ENCODE data around the gene ESYT1.
A peak's percentile ranks its signal among the peaks of the same experiment; 100 is the strongest.

The ESYT1 gene

GRCh38 chr12:56128670-56129205, 671 bp downstream of the ESYT1 start:
- DNase-seq (ENCODE audit: low spot score): no peak

GRCh38 chr12:56129206-56129941, 1.3 kb downstream of the ESYT1 start:
- DNase-seq (ENCODE audit: low spot score): no peak

- DNase-seq (ENCODE audit: low spot score): no peak
These were observed 2.0 kb downstream of the ESYT1 start for GRCh38 chr12:56129942-56130495.

- no peak for DNase-seq (ENCODE audit: low spot score)
These were observed 2.8 kb downstream of the ESYT1 start for GRCh38 chr12:56130876-56131275.

DNA sequence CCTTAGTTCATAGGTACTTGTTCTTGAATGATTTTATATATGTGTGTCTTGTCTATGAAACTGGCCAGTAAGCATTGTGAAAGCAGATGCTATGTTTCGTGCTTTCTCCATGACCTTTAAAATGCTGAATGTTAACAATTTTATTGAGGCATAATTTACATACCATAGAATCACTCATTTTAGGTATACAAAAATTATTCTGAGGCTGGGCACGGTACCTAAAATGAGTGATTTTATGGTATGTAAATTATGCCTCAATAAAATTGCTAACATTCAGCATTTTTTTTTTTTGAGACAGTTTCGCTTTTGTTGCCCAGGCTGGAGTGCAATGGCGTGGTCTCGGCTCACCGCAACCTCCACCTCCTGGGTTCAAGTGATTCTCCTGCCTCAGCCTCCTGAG, 6.8 kb downstream of the ESYT1 start:
- no peak for DNase-seq (ENCODE audit: low spot score)

DNA sequence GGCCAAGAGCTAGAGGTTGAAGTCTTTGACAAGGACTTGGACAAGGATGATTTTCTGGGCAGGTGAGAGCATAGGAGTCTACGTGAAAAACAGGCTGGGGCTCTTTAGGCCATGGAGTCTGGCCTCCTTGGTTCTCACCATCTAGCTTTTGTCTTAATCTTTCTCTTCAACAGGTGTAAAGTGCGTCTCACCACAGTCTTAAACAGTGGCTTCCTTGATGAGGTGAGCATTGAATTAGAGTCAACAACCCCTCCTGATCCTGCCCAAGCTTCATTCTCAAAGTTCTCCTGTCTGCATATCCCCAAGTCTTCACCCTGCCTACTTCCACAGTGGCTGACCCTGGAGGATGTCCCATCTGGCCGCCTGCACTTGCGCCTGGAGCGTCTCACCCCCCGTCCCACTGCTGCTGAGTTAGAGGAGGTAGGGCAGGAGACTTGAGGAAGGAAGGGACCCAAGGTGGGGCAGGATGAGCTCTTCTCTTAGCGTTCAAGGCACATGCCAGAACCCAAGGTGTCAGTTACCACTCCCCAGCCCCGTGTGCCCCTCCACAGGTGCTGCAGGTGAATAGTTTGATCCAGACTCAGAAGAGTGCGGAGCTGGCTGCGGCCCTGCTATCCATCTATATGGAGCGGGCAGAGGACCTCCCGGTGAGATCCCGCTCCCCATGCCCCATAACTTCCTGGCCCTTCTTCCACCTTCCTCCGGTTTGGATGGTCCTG, 9.9 kb downstream of the ESYT1 start:
- no peak for DNase-seq (ENCODE audit: low spot score)

DNA sequence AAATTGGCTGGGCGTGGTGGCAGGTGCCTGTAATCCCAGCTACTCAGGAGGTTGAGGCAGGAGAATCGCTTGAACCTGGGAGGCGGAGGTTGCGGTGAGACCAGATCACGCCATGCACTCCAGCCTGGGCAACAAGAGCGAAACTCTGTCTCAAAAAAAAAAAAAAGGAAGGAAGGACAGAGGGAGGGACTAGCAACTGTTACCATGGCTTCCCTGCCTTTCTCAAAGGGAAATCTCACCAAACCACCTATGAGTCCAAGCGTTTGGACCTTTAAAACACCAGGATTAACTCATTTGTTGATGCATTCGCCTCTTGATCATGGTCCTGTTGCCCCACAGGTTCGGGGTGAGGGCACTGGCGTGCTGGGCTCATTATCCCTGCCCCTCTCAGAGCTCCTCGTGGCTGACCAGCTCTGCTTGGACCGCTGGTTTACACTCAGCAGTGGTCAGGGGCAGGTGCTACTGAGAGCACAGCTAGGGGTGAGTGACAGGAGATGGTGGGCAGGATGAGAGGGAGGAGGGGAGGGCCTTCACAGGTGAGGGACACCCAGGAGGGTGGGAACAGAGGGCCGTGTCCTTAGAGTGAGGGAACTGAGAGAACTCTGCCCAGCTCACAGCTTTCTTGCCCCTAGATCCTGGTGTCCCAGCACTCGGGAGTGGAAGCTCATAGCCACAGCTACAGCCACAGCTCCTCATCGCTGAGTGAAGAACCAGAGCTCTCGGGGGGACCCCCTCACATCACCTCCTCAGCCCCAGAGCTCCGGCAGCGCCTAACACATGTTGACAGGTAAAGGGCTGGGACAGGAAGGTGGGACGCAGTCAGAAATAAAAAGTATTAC, 14.1 kb downstream of the ESYT1 start:
- no peak for DNase-seq (ENCODE audit: low spot score)

DNA sequence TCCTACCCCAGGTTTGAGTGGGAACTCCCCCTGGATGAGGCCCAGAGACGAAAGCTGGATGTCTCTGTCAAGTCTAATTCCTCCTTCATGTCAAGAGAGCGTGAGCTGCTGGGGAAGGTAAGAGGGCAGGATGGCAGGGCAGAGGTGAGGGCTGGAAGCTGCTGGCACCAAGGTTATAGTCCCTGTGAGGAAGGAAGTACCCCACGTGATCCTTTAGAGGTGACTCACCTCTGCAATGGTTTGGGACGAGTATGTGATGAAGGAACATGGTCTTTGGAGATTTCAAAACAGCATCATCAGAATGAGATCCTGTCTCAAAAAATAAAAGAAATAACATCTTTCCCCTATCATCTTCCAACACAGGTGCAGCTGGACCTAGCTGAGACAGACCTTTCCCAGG, 15.2 kb downstream of the ESYT1 start:
- DNase-seq (ENCODE audit: low spot score): no peak

DNA sequence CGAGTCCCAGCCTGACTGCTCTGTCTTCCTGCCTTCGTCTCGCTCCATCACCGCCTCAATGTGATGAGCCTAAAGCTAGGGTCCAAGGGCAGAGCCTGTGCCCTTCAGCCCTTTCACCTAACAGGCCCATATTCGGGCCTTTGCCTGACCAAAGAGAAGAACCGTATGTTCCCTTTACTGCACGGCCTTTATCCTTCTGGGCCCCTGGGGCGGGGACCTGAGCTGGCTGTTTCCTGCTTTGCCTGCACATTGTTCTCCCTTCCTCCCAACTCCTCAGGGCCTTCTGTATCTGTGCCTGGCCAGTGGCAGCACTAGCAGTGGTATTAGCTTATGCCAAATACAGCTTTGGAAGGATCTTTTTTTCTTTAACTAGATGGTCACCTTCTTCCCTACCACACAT, 15.8 kb downstream of the ESYT1 start:
- no peak for DNase-seq (ENCODE audit: low spot score)

- no peak for DNase-seq (ENCODE audit: low spot score)
These were observed 17.1 kb downstream of the ESYT1 start for GRCh38 chr12:56145217-56145616.

DNA sequence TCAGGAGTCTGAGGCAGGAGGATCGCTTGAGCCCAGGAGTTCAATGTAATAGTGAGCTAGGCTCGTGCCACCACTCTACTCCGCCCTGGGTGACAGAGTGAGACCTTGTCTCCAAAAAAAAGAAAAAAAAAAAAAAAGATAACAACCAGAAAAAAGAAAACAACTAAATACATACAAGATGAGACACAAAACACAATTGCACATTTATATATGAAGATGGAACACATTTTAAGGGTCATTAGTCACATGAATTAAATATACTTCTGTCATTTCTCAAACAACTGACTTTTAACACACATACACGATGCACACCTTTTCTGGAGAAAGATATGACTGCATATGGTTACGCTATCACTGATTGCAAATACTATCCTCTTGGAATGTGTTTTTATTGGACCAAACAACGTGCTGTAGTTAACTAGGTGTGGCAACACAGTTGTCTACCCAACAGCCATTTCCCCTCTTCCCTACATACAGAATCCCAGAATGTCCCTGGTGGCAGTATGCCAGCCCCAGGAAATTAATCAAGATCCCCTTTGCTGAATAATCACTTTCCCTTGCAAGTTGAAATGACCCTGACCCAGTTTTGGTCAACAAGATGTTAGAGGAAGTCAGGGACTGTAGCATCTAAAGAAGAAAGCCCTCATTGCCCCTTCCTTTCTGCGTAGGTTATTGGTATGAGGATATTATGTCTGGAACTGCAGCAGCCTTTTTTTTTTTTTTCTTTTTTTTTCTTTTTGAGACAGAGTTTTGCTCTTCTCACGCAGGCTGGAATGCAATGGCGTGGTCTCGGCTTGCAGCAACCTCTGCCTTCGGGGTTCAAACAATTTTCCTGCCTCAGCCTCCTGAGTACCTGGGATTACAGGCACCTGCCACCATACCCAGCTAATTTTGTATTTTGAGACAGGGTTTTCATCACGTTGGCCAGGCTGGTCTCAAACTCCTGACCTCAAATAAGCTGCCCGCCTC, 18.7 kb downstream of the ESYT1 start:
- no peak for DNase-seq (ENCODE audit: low spot score)

- no peak for DNase-seq (ENCODE audit: low spot score)
These were observed 22.5 kb downstream of the ESYT1 start for GRCh38 chr12:56150563-56150962.

DNA sequence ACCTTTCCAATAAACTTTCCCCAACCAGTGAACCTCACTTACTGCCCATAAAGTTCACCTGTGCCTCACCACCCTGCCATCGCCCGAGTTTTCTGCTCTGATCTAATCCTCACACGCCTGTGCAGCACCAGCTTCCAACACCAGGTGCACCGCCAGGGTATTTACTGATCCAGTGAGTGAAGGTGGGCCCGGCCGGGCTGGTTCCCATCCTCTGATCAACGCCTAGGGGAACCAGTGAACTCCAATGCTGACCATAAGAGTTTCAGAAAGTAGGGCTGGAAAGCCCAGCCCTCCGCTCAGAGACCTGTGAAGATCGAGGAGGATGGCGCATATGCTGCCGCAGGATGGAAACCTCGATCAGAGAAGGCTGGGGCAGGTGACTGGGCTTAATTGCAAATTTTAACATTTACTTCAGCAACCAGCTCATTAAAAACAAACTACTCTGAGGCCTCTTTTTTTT, 23.6 kb downstream of the ESYT1 start:
- DNase-seq (ENCODE audit: low spot score): no peak

- peak; percentile 91 for DNase-seq (ENCODE audit: low spot score)
These were observed 24.2 kb downstream of the ESYT1 start, which contains the start of gene MYL6B for GRCh38 chr12:56152132-56152755. MYL6B (plus strand) TSS chr12:56152587; CDS start chr12:56153919, 1,332 bp downstream.

DNA sequence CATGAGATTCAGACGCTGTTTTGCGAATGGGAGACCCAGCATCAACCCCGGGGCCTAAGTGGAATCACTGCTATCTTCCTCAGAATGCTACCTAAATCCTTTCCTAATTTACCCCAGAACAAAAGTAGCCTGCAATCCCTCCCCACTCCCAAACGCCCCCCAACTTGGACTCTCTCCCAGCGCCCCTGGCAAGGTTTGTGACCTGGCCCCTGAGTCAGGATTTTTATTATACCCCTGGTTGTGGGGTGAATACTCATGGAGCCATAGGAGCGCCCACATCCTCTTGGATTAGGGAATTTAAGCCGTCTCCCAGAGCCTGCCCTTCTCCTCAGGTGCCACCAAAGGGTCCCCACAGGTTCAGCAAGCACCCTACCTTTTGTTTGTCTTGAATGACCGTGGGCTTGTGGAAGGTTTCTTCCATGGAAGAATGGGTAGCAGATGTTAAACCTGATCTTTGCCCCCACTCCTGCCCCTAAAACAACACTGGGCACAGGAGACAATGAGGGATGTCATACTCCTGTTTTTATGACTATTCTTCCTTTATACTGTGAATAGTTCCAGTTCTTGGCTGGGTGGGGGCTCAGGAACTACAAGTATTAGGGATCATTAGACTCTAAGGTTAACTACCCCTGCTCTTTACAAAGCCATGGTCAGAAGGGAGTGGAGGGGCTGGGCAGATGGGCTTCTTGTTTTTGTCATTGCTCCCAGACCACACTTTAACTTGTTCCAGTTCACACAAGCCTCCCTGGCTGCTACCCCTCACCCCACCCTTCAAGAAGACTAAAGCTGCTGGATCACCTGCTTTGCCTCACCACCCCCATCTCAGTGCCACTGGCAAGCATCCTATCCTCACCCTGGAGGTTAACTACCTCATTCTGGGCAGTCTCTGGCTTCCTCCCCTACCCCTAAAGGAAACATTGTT, 24.9 kb downstream of the ESYT1 start:
- DNase-seq (ENCODE audit: low spot score): no peak

DNA sequence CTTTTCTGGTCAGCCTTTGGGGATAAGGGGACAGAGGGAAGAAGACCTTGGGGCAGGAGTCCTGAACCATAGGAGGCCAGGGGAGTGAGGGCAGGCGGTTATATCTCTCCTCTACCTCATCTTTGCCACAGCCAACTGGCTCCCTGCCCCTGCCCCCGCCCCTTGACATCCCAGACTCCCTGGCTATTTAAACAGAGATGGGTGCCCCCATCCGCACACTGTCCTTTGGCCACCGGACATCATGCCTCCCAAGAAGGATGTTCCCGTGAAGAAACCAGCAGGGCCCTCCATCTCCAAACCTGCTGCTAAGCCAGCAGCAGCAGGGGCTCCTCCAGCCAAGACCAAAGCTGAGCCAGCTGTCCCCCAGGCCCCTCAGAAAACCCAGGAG, 25.6 kb downstream of the ESYT1 start:
- no peak for DNase-seq (ENCODE audit: low spot score)

- no peak for DNase-seq (ENCODE audit: low spot score)
These were observed 26.2 kb downstream of the ESYT1 start for GRCh38 chr12:56154246-56154771.

GRCh38 chr12:56154818-56155217, 26.8 kb downstream of the ESYT1 start:
- DNase-seq (ENCODE audit: low spot score): no peak

DNA sequence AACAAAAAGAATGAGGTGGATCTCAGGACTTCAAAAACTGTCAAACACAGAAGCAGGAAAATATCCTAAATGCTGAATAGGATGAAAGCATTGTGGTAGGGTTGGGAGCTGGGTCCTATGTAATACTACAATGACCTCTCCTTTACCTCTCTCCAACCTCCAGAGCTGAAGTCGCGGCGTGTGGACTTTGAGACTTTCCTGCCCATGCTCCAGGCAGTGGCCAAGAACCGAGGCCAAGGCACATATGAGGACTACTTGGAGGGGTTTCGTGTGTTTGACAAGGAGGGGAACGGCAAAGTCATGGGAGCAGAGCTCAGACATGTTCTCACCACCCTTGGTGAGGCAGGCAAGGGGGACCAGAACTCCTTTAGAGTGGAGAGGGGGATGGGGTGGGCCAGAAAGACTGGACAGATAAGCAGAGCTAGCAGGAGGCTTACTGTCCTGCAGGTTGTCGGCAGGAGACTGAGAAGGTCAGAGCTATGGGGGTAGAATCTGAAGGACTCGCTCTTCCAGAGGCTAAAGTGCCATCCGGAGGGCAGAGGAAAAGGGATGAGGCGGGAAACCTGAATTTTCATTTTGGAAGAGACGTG, 27.3 kb downstream of the ESYT1 start:
- no peak for DNase-seq (ENCODE audit: low spot score)

Data from COLO829 (cell line).